BLaER1 treated with 17β-estradiol and CSF1 and Interleukin-3, amounts not matched to agents 10 nM and 100 nM (cell line): ENCODE data around the gene IDI2.
A peak's percentile ranks its signal among the peaks of the same experiment; 100 is the strongest.

Source experiments
- H3K27ac ChIP-seq, 11 experiments: shearing (Covaris generic); formaldehyde crosslinking; 2 replicates each; pipeline ENCODE4 v1.8.1; 2022
- H3K27me3 ChIP-seq, 11 experiments: shearing (Covaris generic); formaldehyde crosslinking; 2 replicates each; pipeline ENCODE4 v1.8.1; 2022
- H3K36me3 ChIP-seq, 11 experiments: shearing (Covaris generic); formaldehyde crosslinking; 2 replicates each; pipeline ENCODE4 v1.8.1; 2022
- H3K4me1 ChIP-seq, 10 experiments: shearing (Covaris generic); formaldehyde crosslinking; 2 replicates each; pipeline ENCODE4 v1.8.1; 2022
- H3K4me2 ChIP-seq, 11 experiments: shearing (Covaris generic); formaldehyde crosslinking; 2 replicates each; pipeline ENCODE4 v1.8.1; 2022
- H3K4me3 ChIP-seq, 10 experiments: shearing (Covaris generic); formaldehyde crosslinking; 2 replicates each; pipeline ENCODE4 v1.8.1; 2022
- H3K9ac ChIP-seq, 11 experiments: shearing (Covaris generic); formaldehyde crosslinking; 2 replicates each; pipeline ENCODE4 v1.8.1; 2022
- H3K9me3 ChIP-seq, 11 experiments: shearing (Covaris generic); formaldehyde crosslinking; replicated peaks in 1 of 11; 2 replicates each; pipeline ENCODE4 v1.8.1; 2022
- H4K20me1 ChIP-seq, 11 experiments: shearing (Covaris generic); formaldehyde crosslinking; 2 replicates each; pipeline ENCODE4 v1.8.1; 2022
- Cebpa-rat ChIP-seq, 11 experiments: shearing (Covaris generic); IDR thresholded peaks; 2 replicates each; pipeline ENCODE4 v1.8.1; 2022

Gene IDI2

GRCh38 chr10:987620-987869 lies 38.1 kb downstream of the IDI2 start:
- peak overlapping the region; percentile 90 to 97 (median 93) for H3K4me2 ChIP-seq
- peaks cover 19 to 42% (median 37%) of the 10 kb centered on the region in 11 experiments; a peak in 20 of 22 replicates for H4K20me1 ChIP-seq
- peak overlapping the region; percentile 80 to 98 (median 95) for H3K27ac ChIP-seq
- TF ChIP-seq Cebpa-rat (IDR thresholded peaks at IDR 0.05) = no peak
- peaks cover 11 to 33% (median 28%) of the 10 kb centered on the region in 11 experiments for H3K36me3 ChIP-seq
- peak overlapping the region; percentile 92 to 99 (median 96) for H3K9ac ChIP-seq
- H3K4me3 ChIP-seq = peak overlapping the region; percentile 91 to 100 (median 99)
- H3K9me3 ChIP-seq = no peaks in the 10 kb centered on the region
- no peaks in the 10 kb centered on the region for H3K27me3 ChIP-seq
- H3K4me1 ChIP-seq = peaks cover 27 to 40% (median 34%) of the 10 kb centered on the region in 10 experiments

- Histone ChIP-seq H3K9ac (peak overlapping the region; percentile 92 to 99 (median 96); a peak in 21 of 22 replicates), H3K27ac (peak overlapping the region in 9 of 11 experiments; percentile 89 to 98 (median 95); a peak in 17 of 22 replicates), H3K36me3 (peaks cover 7 to 28% (median 23%) of the 10 kb centered on the region in 11 experiments; a peak in 20 of 22 replicates), H3K27me3 (no peaks in the 10 kb centered on the region), H3K4me3 (peak overlapping the region; percentile 91 to 100 (median 99)), H4K20me1 (peaks cover 14 to 37% (median 32%) of the 10 kb centered on the region in 11 experiments; a peak in 20 of 22 replicates), H3K4me1 (peaks cover 27 to 40% (median 34%) of the 10 kb centered on the region in 10 experiments), H3K4me2 (peak overlapping the region; percentile 90 to 97 (median 93)), H3K9me3 (peaks cover 0 to 2% (median 0%) of the 10 kb centered on the region in 11 experiments; a peak in 3 of 22 replicates)
- TF ChIP-seq Cebpa-rat (IDR thresholded peaks at IDR 0.05) = no peak
Observed at GRCh38 chr10:986881-987619, 38.6 kb downstream of the IDI2 start.

DNA sequence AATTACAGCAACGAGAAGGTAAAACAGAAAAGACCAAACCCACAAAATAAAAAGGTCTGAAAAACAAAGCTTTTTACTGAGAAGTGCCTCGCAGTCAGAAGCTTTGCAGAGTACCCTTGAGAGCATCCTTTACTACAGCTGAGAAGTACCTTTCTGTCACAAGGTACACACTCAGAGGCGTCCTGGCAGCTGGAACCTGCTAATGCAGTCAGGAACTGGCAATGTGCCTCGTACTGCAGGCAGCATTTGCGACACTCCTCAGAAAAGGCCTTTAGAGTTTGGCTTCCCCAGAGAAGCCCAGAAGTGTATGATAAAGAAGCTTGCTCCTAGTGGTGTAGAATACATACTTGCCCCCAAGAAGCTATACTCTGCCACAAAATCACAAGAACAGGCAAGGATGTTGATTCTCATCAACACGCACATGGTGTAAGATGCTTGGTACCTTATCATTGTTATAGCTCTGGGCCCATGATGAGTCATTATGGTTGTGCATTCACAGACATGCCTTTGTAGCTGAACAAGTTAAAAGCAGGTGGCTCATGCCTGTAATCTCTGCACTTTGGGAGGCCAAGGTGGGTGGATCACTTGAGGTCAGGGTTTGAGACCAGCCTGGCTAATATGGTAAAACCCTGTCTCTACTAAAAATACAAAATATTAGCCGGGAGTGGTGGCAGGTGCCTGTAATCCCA lies 39.4 kb downstream of the IDI2 start:
- H3K4me1 ChIP-seq = peaks cover 27 to 40% (median 34%) of the 10 kb centered on the region in 10 experiments
- peaks cover 4 to 10% (median 7%) of the 10 kb centered on the region in 11 experiments for H3K9me3 ChIP-seq
- no peak overlapping the region for H3K27ac ChIP-seq
- H4K20me1 ChIP-seq = peaks cover 11 to 30% (median 24%) of the 10 kb centered on the region in 11 experiments; a peak in 20 of 22 replicates
- peaks cover 7 to 32% (median 21%) of the 10 kb centered on the region in 11 experiments; a peak in 20 of 22 replicates for H3K36me3 ChIP-seq
- no peak for TF ChIP-seq Cebpa-rat (IDR thresholded peaks at IDR 0.05)
- H3K4me2 ChIP-seq = peak overlapping the region in 8 of 11 experiments; percentile 92 to 97 (median 94); a peak in 9 of 22 replicates
- no peak overlapping the region for H3K4me3 ChIP-seq
- no peak overlapping the region for H3K9ac ChIP-seq
- no peaks in the 10 kb centered on the region for H3K27me3 ChIP-seq

- Histone ChIP-seq H3K4me3 (no peak overlapping the region), H3K27me3 (no peaks in the 10 kb centered on the region), H3K27ac (no peak overlapping the region), H3K9me3 (peaks cover 14 to 19% (median 16%) of the 10 kb centered on the region in 11 experiments), H4K20me1 (peaks cover 5 to 20% (median 15%) of the 10 kb centered on the region in 11 experiments; a peak in 19 of 22 replicates), H3K4me2 (no peak overlapping the region), H3K4me1 (peaks cover 23 to 32% (median 28%) of the 10 kb centered on the region in 10 experiments), H3K36me3 (peaks cover 5 to 30% (median 18%) of the 10 kb centered on the region in 11 experiments; a peak in 21 of 22 replicates), H3K9ac (0 out of 22 replicates have a peak overlapping the region, but pooled peaks of 1 of the 11 experiments have one; percentile 8)
- TF ChIP-seq Cebpa-rat (IDR thresholded peaks at IDR 0.05) = no peak
Observed at GRCh38 chr10:985361-985760, 40.3 kb downstream of the IDI2 start.

GRCh38 chr10:983971-984655 lies 41.5 kb downstream of the IDI2 start:
- Histone ChIP-seq H3K4me3 (no peak overlapping the region), H3K4me2 (no peak overlapping the region), H3K4me1 (peaks cover 11 to 20% (median 16%) of the 10 kb centered on the region in 10 experiments), H3K36me3 (peaks cover 6 to 25% (median 19%) of the 10 kb centered on the region in 11 experiments; a peak in 19 of 22 replicates), H3K27ac (no peak overlapping the region), H3K27me3 (no peaks in the 10 kb centered on the region), H3K9me3 (peaks cover 26 to 31% (median 29%) of the 10 kb centered on the region in 11 experiments), H4K20me1 (peaks cover 0 to 8% (median 2%) of the 10 kb centered on the region in 11 experiments; a peak in 19 of 22 replicates), H3K9ac (no peak overlapping the region)
- no peak for TF ChIP-seq Cebpa-rat (IDR thresholded peaks at IDR 0.05)

DNA sequence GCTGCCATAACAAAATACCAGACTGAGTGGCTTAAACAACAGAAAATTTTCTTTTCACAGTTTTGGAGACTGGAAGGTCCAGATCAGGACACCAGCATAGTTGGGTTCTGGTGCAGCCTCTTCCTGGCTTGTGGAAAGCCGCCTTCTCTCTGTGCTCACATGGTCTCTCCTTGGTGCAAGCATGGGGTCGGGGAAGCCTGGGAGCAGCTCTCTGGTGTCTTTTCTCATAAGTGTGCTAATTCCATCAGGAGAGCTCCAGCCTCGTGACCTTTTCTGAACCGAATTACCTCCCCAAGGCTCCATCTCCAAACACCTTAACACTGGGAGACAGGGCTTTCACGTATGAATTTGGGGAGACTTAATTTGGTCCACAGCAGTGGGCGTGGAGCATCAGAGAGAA lies 42.3 kb downstream of the IDI2 start:
- Histone ChIP-seq H3K36me3 (peaks cover 6 to 29% (median 22%) of the 10 kb centered on the region in 11 experiments; a peak in 18 of 22 replicates), H3K27me3 (no peaks in the 10 kb centered on the region), H3K4me1 (peaks cover 9 to 18% (median 14%) of the 10 kb centered on the region in 10 experiments), H3K4me2 (no peak overlapping the region), H3K9ac (no peak overlapping the region), H4K20me1 (peaks cover 0 to under 1% (median 0%) of the 10 kb centered on the region in 11 experiments; a peak in 5 of 22 replicates), H3K9me3 (peaks cover 32 to 38% (median 36%) of the 10 kb centered on the region in 11 experiments), H3K4me3 (no peak overlapping the region), H3K27ac (no peak overlapping the region)
- TF ChIP-seq Cebpa-rat (IDR thresholded peaks at IDR 0.05) = no peak

DNA sequence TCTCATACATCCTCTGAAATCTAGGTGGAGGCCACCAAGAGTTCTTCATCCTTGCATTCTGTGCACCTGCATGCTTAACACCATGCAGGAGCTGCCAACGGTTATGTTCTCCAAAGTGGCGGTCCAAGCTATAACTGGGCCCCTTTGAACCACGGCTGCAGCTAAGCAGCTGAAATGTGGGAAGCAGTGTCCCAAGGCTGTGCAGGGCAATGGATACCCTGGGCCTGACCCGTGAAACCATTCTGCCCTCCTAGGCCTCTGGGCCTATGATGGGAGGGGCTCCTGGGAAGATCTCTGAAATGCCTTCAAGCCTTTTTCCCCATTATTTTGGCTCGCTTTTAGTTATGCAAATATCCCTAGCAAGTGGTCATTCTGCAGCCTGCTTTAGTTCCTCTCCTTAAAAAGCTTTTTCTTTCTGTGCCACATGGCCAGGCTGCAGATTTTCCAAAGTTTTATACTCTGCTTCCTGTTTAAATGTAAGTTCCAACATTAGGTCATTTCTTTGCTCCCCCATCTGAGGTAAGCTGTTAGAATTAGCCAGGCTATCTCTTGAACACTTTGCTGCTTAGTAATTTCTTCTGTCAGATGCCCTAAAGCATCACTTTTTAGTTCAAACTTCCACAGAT lies 45.1 kb downstream of the IDI2 start:
- no peak for TF ChIP-seq Cebpa-rat (IDR thresholded peaks at IDR 0.05)
- Histone ChIP-seq H3K4me2 (no peak overlapping the region), H3K4me1 (peaks cover under 1 to 3% (median 1%) of the 10 kb centered on the region in 10 experiments; a peak in 16 of 20 replicates), H3K27me3 (no peaks in the 10 kb centered on the region), H3K9ac (no peak overlapping the region), H4K20me1 (no peaks in the 10 kb centered on the region), H3K9me3 (peaks cover 40 to 62% (median 56%) of the 10 kb centered on the region in 11 experiments), H3K27ac (no peak overlapping the region), H3K36me3 (peaks cover 6 to 32% (median 26%) of the 10 kb centered on the region in 11 experiments; a peak in 18 of 22 replicates), H3K4me3 (peak overlapping the region in 3 of 10 experiments; percentile 12 to 25 (median 25); a peak in 1 of 20 replicates)

DNA sequence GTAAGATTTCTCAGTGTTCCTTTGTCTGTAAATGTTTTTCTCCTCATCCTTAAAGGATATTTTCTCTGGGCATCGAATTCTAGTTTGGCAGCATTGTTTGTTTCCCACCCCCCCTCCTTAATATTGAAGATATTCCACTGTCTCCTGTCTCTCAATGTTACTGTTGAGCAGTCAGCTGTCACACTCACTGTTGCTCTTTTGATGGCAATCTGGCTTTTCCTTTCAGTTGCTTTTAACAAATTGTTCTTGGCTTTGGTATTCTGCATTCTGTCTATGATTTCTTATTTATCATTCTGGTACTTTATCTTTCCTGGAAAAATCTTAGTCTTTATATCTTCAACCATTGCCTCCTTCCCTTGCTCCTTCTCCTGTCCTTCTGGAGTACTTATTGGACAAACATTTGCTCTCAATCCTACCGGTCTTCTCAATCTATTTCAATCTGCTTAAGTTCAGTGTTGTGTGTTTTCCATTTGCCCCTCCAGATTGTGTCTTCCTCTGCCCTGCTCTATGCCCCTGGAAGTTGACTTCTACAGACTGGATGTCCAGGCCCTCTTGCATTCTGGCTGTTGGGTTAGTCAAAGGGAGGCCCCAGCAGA lies 46.7 kb downstream of the IDI2 start:
- Histone ChIP-seq H3K27ac (no peak overlapping the region), H3K9ac (no peak overlapping the region), H3K9me3 (peaks cover 40 to 62% (median 56%) of the 10 kb centered on the region in 11 experiments), H4K20me1 (no peaks in the 10 kb centered on the region), H3K4me3 (no peak overlapping the region), H3K4me1 (peaks cover 17 to 20% (median 18%) of the 10 kb centered on the region in 10 experiments), H3K27me3 (no peaks in the 10 kb centered on the region), H3K4me2 (no peak overlapping the region), H3K36me3 (peaks cover 6 to 32% (median 26%) of the 10 kb centered on the region in 11 experiments; a peak in 18 of 22 replicates)
- no peak for TF ChIP-seq Cebpa-rat (IDR thresholded peaks at IDR 0.05)
